Panc1 (cell line): ENCODE results near the gene MINK1. TPM values are rescaled to one million over a fixed set of nuclear protein-coding genes. Genes with fewer than 3 reads are reported as not detected.

Experiments used
- ATAC-seq: fragments of 200-7000 bp; cut with Tn5 transposase; 2 replicates; pipeline ENCODE4 v1.9.1; 2020; ENCODE audit warnings: mild to moderate bottlenecking, moderate library complexity
- BruUV-seq: library from RNA; stranded (reverse); fragments of 400-500 nt; replicated peaks from 2 replicates; lab custom pipeline; 2021; lab: Mats Ljungman, UMichigan
- CTCF ChIA-PET: fragments of 300-600 bp; sonication (Branson Sonifier 250); formaldehyde crosslinking; loops from one replicate; lab custom pipeline; 2022; ENCODE audit warnings: antibody characterized with exemption; lab: Charles Lee
- POLR2A ChIA-PET: fragments of 300-600 bp; sonication (Branson Sonifier 250); formaldehyde crosslinking; loops from one replicate; lab custom pipeline; 2022; ENCODE audit warnings: antibody characterized with exemption; lab: Charles Lee
- DNase-seq: peaks from one replicate; pipeline ENCODE4 v3.0.0-alpha.2; 2010; ENCODE audit warnings: low read depth, low spot score
- H3K27ac ChIP-seq: 2 replicates; pipeline ENCODE4 v1.5.1; 2011; ENCODE audit warnings: mild to moderate bottlenecking, low read length, inconsistent platforms
- H3K27me3 ChIP-seq: fragments of 200-500 bp; sonication (Bioruptor generic); 2 replicates; pipeline ENCODE4 v1.6.0; 2014; ENCODE audit warnings: low read length, inconsistent platforms; ENCODE audit not compliant: control insufficient read depth, insufficient read depth
- H3K36me3 ChIP-seq: fragments of 200-500 bp; sonication (Bioruptor generic); 2 replicates; pipeline ENCODE4 v1.5.1; 2014; ENCODE audit warnings: inconsistent platforms, mild to moderate bottlenecking, low read length, moderate library complexity; ENCODE audit not compliant: control insufficient read depth, insufficient read depth
- H3K4me1 ChIP-seq: 2 replicates; pipeline ENCODE4 v1.5.1; 2011; ENCODE audit warnings: inconsistent platforms, mild to moderate bottlenecking, low read length, moderate library complexity; ENCODE audit not compliant: control insufficient read depth, insufficient read depth
- H3K4me3 ChIP-seq, 2 experiments: 2 replicates each; pipeline ENCODE4 v1.5.1; 2011 to 2012; ENCODE audit warnings: low read depth in 2 of 2, low read length in 2 of 2, mild to moderate bottlenecking in 2 of 2, inconsistent platforms in 1 of 2, moderate library complexity in 1 of 2
- H3K9me3 ChIP-seq: fragments of 200-500 bp; sonication (Bioruptor generic); 2 replicates; pipeline ENCODE4 v1.5.1; 2014; ENCODE audit warnings: low read depth, mild to moderate bottlenecking, inconsistent platforms, low read length, moderate library complexity; ENCODE audit not compliant: control insufficient read depth, insufficient read depth
- CTCF ChIP-seq: fragments of 450-650 bp; IDR thresholded peaks from 2 replicates; pipeline ENCODE4 v1.5.1; 2017; ENCODE audit warnings: mild to moderate bottlenecking
- POLR2AphosphoS5 ChIP-seq: IDR thresholded peaks from 2 replicates; pipeline ENCODE4 v1.6.1; 2012; ENCODE audit warnings: mild to moderate bottlenecking, low read depth, low read length, moderate library complexity
- REST ChIP-seq, 2 experiments: IDR thresholded peaks; 2 replicates each; pipeline ENCODE4 v1.6.1; 2011 to 2012; ENCODE audit warnings: low read depth in 2 of 2, control low read depth in 1 of 2, low read length in 1 of 2, mild to moderate bottlenecking in 1 of 2, moderate library complexity in 1 of 2; ENCODE audit not compliant: insufficient read depth in 1 of 2
- SIN3A ChIP-seq: IDR thresholded peaks from 2 replicates; pipeline ENCODE4 v1.6.1; 2012; ENCODE audit warnings: low read depth, mild to moderate bottlenecking, low read length, moderate library complexity, borderline replicate concordance; ENCODE audit not compliant: insufficient read depth
- TCF7L2 ChIP-seq: IDR thresholded peaks from 2 replicates; pipeline ENCODE4 v1.6.1; 2011; ENCODE audit warnings: mild to moderate bottlenecking, low read depth, low read length, inconsistent platforms
- in situ Hi-C: cut with HindIII; loops from 2 replicates; pipeline ENCODE4 v1.10.0; 2016; ENCODE audit warnings: low sequenced_read_pairs, low pct_unique_long_range_greater_than_20kb
- intact Hi-C: fragments of 100-400 bp; cut with micrococcal nuclease; formaldehyde crosslinking; loops from one replicate; pipeline ENCODE4 v1.10.0; 2022; ENCODE audit not compliant: unreplicated experiment
- total RNA-seq: library from RNA; stranded (reverse); gene quantifications from one replicate; pipeline ENCODE4 v1.2.1, GENCODE V29; 2021; ENCODE audit not compliant: unreplicated experiment

MINK1 gene
- total RNA-seq, 1 experiment from 2014 or later, result 78.2 TPM

GRCh38 chr17:4935650-4936049, 102.5 kb downstream of the MINK1 start:
- in situ Hi-C loops (no loop called here), intact Hi-C loops (no loop called here)
- H3K27me3 ChIP-seq, result no peaks in the 10 kb centered on the region
- POLR2A ChIA-PET, result interaction anchor here (0.8 kb wide), 1 partner anchor 41 kb away, joined by 3 read pairs; no protein-coding TSS in a partner anchor
- ATAC-seq, result no peak
- CTCF ChIA-PET, result interaction anchor here (0.6 kb wide), 1 partner anchor 27 kb away, joined by 3 read pairs; no protein-coding TSS in a partner anchor
- H3K4me1 ChIP-seq, result peaks cover 8% of the 10 kb centered on the region
- no peaks in the 10 kb centered on the region for H3K9me3 ChIP-seq
- H3K36me3 ChIP-seq, result peaks cover 5% of the 10 kb centered on the region; the same call in 1 of the 2 replicates
- DNase-seq, result no peak
- TF ChIP-seq CTCF, result no peak
- TF ChIP-seq SIN3A, result no peak
- no peak for TF ChIP-seq REST (IDR thresholded peaks at IDR 0.05; ENCODE audit: insufficient read depth in 1 of 2, low read depth in 2 of 2, low read length in 1 of 2)
- no peak for TF ChIP-seq TCF7L2
- no peak; the same call in 1 of the 2 replicates for TF ChIP-seq POLR2AphosphoS5
- H3K27ac ChIP-seq, result no peak overlapping the region
- BruUV-seq, result no TSS peak
- no peak overlapping the region for H3K4me3 ChIP-seq

- H3K27me3 ChIP-seq, result no peaks in the 10 kb centered on the region
- CTCF ChIA-PET, result interaction anchor here (1.1 kb wide), 1 partner anchor 27 kb away, joined by 4 read pairs; no protein-coding TSS in a partner anchor
- ATAC-seq (no peak), DNase-seq (no peak)
- H3K4me1 ChIP-seq, result peaks cover 8% of the 10 kb centered on the region
- intact Hi-C loops (no loop called here), in situ Hi-C loops (no loop called here)
- no peaks in the 10 kb centered on the region for H3K9me3 ChIP-seq
- H3K36me3 ChIP-seq, result peaks cover 11% of the 10 kb centered on the region
- POLR2A ChIA-PET, result interaction anchor here (0.8 kb wide), 1 partner anchor 42 kb away, joined by 3 read pairs; no protein-coding TSS in a partner anchor
- no peak overlapping the region for H3K4me3 ChIP-seq
- TF ChIP-seq REST (IDR thresholded peaks at IDR 0.05; ENCODE audit: insufficient read depth in 1 of 2, low read depth in 2 of 2, low read length in 1 of 2), result no peak
- no peak for TF ChIP-seq SIN3A
- TF ChIP-seq POLR2AphosphoS5, result no peak
- TF ChIP-seq CTCF, result no peak
- no peak for TF ChIP-seq TCF7L2
- H3K27ac ChIP-seq, result no peak overlapping the region
- BruUV-seq, result no TSS peak
Observed at GRCh38 chr17:4936436-4936835, 103.3 kb downstream of the MINK1 start.
